ENCODE measurements around the gene IL17B. TPM values are rescaled to one million over a fixed set of nuclear protein-coding genes. Genes with fewer than 3 reads are reported as not detected.
"Not testable (repeated sequence)": the region's sequence is repeated elsewhere in the genome, so short reads cannot be mapped to it uniquely, and the experiment has no call there.

Gene IL17B
- total and polyA plus RNA-seq, 2 experiments from 2014 or later: 0.43 TPM; not detected in 1

DNA sequence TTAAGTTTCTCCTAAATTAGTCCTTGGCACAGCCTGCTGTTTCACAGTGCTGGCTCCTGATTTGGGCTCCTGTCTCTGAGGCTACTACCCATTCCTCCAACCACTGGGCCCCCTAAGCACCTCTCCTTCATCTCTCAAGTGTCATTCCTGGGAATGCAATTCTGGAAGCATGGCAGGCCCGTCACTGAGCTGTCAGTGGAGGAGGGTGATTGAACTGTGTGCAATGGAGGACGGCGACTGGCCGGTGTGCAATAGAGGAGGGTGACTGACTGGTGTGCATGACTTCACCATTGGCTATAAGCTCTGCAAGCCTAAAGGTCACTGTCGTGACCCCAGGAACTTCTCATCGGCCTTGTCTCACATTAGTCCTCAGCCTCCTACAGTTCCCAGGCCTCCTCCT is 12.4 kb upstream of the IL17B start:
- Histone ChIP-seq H2AFZ (no peak overlapping the region), H3K4me1 (ENCODE audit: insufficient read depth) (0 out of 2 replicates have a peak, but pooled peaks cover 3% of the 10 kb centered on the region), H3K27me3 (replicated peaks; ENCODE audit: insufficient read depth) (no peaks in the 10 kb centered on the region), H3K9me3 (ENCODE audit: low read depth) (no peaks in the 10 kb centered on the region), H3K9me2 (ENCODE audit: insufficient read depth) (no peaks in the 10 kb centered on the region), H3K79me2 (ENCODE audit: insufficient read depth) (no peaks in the 10 kb centered on the region), H3K4me2 (ENCODE audit: unreplicated experiment) (no peak overlapping the region), H3K4me3 (no peak overlapping the region), H3F3A (ENCODE audit: insufficient read depth) (peaks cover 1% of the 10 kb centered on the region; the same call in 1 of the 2 replicates), H4K20me1 (ENCODE audit: insufficient read depth) (no peaks in the 10 kb centered on the region), H3K27ac (no peak overlapping the region), H3K9ac (no peak overlapping the region), H3K36me3 (ENCODE audit: low read depth) (no peaks in the 10 kb centered on the region)
- TF ChIP-seq EZH2phosphoT487 (IDR thresholded peaks at IDR 0.05; ENCODE audit: insufficient read depth, low read depth) (no peak), EZH2 (IDR thresholded peaks at IDR 0.05; ENCODE audit: insufficient read depth, poor library complexity, severe bottlenecking) (no peak)
- 92 to 94% methylated on average over 6 of the region's 6 CpGs for WGBS, 2 experiments (ENCODE audit: low coverage in 1 of 2, low lambda C conversion rate in 2 of 2, missing lambda C conversion rate in 2 of 2)
- DNase-seq: no peak
- in situ Hi-C loops (cut with MboI): no loop called here

DNA sequence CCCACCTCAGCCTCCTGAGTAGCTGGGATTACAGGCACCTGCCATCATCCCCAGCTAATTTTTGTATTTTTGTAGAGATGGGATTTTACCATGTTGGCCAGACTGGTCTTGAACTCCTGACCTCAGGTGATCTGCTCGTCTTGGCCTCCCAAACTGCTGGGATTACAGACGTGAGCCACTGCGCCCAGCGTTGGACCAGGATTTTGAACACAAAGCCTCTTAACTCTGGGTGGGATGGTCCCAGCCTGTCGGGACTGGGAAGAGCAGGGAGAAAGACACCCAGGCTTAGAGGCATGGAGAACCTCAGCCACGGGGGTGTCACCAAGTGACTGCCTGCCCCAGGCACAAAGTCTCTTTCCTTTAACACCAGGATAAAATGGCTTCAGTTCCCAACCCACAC is 12.0 kb upstream of the IL17B start:
- H4K20me1 ChIP-seq (ENCODE audit: insufficient read depth); H3K4me2 ChIP-seq (ENCODE audit: unreplicated experiment); in situ Hi-C loops (cut with MboI); H3K36me3 ChIP-seq (ENCODE audit: low read depth); H3K4me1 ChIP-seq (ENCODE audit: insufficient read depth); H2AFZ ChIP-seq; H3K9me3 ChIP-seq (ENCODE audit: low read depth); H3K9ac ChIP-seq; H3F3A ChIP-seq (ENCODE audit: insufficient read depth); DNase-seq; H3K79me2 ChIP-seq (ENCODE audit: insufficient read depth); H3K9me2 ChIP-seq (ENCODE audit: insufficient read depth); H3K4me3 ChIP-seq; H3K27me3 ChIP-seq (replicated peaks; ENCODE audit: insufficient read depth); H3K27ac ChIP-seq: not testable (repeated sequence)
- WGBS, 2 experiments (ENCODE audit: low coverage in 1 of 2, low lambda C conversion rate in 2 of 2, missing lambda C conversion rate in 2 of 2): 90 to 95% methylated on average over 6 of the region's 6 CpGs

DNA sequence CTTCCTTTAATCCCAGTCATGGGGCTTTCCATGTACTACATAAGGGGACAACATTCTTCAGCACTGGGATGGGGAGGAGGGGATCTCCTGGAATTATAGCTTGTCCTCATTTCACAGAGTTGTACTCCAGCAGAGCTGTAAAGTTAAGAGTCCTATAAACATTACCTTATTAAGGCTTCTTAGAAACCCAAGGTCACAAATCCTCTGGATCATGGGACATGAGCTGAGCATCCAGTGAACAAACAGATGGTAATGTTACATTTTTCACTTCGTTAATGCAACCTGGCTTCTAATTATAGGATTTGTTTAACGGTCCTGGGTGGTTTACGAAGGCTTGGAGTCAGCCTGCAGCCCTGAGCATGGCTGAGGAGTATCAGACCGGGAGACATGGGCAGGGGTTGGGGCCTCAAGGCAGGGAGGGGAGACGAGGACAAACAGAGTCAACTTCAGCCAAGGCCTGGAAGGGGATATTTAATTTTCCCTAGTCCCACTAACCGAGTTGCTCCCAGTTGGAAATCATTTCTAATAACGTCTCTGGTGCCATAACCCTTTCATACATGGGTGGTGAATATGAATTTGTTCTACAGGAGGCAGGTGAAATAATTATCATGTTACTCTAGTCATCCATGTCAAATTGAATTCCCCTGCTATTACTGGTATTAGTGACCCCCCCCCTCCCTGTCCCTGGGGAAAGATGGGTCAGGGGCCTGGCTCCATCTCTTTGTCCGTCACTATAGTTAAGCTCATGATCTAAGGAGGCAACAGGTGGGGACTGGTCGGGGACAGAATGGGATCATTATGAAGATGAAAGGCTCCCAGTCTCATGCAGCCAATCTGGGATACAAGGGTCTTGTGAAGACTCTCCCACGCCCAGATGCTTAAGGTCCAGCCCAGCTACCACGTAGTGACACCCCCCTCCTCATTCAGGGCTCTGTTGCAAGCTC is 10.7 kb upstream of the IL17B start:
- Histone ChIP-seq H3K9me3 (ENCODE audit: low read depth) (no peaks in the 10 kb centered on the region), H3K27ac (no peak overlapping the region), H3K4me2 (ENCODE audit: unreplicated experiment) (no peak overlapping the region), H3K27me3 (replicated peaks; ENCODE audit: insufficient read depth) (no peaks in the 10 kb centered on the region), H3K79me2 (ENCODE audit: insufficient read depth) (no peaks in the 10 kb centered on the region), H2AFZ (no peak overlapping the region), H3K9me2 (ENCODE audit: insufficient read depth) (no peaks in the 10 kb centered on the region), H3K9ac (no peak overlapping the region), H3F3A (ENCODE audit: insufficient read depth) (no peaks in the 10 kb centered on the region), H4K20me1 (ENCODE audit: insufficient read depth) (no peaks in the 10 kb centered on the region), H3K36me3 (ENCODE audit: low read depth) (no peaks in the 10 kb centered on the region), H3K4me1 (ENCODE audit: insufficient read depth) (0 out of 2 replicates have a peak, but pooled peaks cover 3% of the 10 kb centered on the region), H3K4me3 (no peak overlapping the region)
- in situ Hi-C loops (cut with MboI): no loop called here
- TF ChIP-seq EZH2 (IDR thresholded peaks at IDR 0.05; ENCODE audit: insufficient read depth, poor library complexity, severe bottlenecking) (no peak), EZH2phosphoT487 (IDR thresholded peaks at IDR 0.05; ENCODE audit: insufficient read depth, low read depth) (no peak)
- 70 to 71% methylated on average over 11 of the region's 11 CpGs for WGBS, 2 experiments (ENCODE audit: low coverage in 1 of 2, low lambda C conversion rate in 2 of 2, missing lambda C conversion rate in 2 of 2)
- DNase-seq: no peak

DNA sequence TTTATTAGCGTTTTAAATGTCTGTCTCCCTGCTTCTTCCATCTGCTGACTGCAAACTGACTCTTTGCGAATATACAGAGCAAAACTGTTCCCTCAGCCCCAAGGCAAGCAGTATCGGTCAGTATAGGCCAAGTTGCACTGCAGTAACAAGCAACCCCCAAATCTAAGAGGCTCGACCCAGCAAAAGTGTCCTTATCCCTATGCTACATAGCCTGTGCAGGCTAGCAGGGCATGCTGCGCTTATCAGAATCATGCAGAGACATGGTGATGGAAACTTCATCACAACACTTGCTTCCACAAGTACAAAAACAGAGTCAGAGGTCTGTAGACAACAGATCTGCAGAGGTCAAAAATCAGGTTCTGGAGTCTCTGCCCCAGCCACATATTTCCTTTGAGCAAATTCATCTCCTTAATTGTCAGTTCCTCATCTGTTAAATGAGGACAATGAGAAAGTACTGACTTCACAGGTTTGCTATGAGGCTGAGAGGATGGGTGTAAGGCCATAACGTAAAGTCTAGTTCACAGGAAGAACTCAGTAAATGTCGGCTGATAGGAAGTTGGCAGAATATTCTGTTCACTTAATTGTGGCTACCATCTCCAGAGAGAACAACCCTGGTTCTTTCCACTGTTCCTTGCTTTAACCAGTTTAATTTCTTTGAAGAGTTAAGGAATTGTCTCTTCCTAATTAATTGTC is 9.6 kb upstream of the IL17B start:
- in situ Hi-C loops (cut with MboI): no loop called here
- H3K4me2 ChIP-seq (ENCODE audit: unreplicated experiment): no peak overlapping the region
- H3K4me1 ChIP-seq (ENCODE audit: insufficient read depth): 0 out of 2 replicates have a peak, but pooled peaks cover 3% of the 10 kb centered on the region
- H3K9me2 ChIP-seq (ENCODE audit: insufficient read depth): no peaks in the 10 kb centered on the region
- 82 to 86% methylated on average over 7 of the region's 7 CpGs for WGBS, 2 experiments (ENCODE audit: low coverage in 1 of 2, low lambda C conversion rate in 2 of 2, missing lambda C conversion rate in 2 of 2)
- no peak overlapping the region for H3K4me3 ChIP-seq
- H3K9ac ChIP-seq: no peak overlapping the region
- H3F3A ChIP-seq (ENCODE audit: insufficient read depth): no peaks in the 10 kb centered on the region
- no peaks in the 10 kb centered on the region for H3K27me3 ChIP-seq (replicated peaks; ENCODE audit: insufficient read depth)
- no peak for TF ChIP-seq EZH2phosphoT487 (IDR thresholded peaks at IDR 0.05; ENCODE audit: insufficient read depth, low read depth)
- H3K9me3 ChIP-seq (ENCODE audit: low read depth): no peaks in the 10 kb centered on the region
- no peak overlapping the region for H2AFZ ChIP-seq
- no peaks in the 10 kb centered on the region for H4K20me1 ChIP-seq (ENCODE audit: insufficient read depth)
- no peak overlapping the region for H3K27ac ChIP-seq
- no peaks in the 10 kb centered on the region for H3K79me2 ChIP-seq (ENCODE audit: insufficient read depth)
- DNase-seq: no peak
- no peaks in the 10 kb centered on the region for H3K36me3 ChIP-seq (ENCODE audit: low read depth)
